ENCODE data around the gene ST3GAL6.

- TF ChIP-seq EZH2phosphoT487 (IDR thresholded peaks at IDR 0.05; ENCODE audit: low read length) (no peak), CTCF (IDR thresholded peaks at IDR 0.05; ENCODE audit: low read length) (no peak), EZH2 (optimal IDR thresholded peaks at IDR 0.05; ENCODE audit: low read depth, low read length) (no peak)
Measured at GRCh38 chr3:98718730-98719129, 44.4 kb upstream of the ST3GAL6 start.

Data from MM.1S (cell line).